Measurements from ENCODE around the gene KNG1. TPM values are rescaled to one million over a fixed set of nuclear protein-coding genes. Genes with fewer than 3 reads are reported as not detected.
"Not testable (repeated sequence)": the region's sequence is repeated elsewhere in the genome, so short reads cannot be mapped to it uniquely, and the experiment has no call there.

The KNG1 gene
- total RNA-seq = not detected in 2 replicates

GRCh38 chr3:186717039-186717457 is at the start of gene KNG1:
Gene KNG1 (plus strand): TSS chr3:186717359. CDS start chr3:186717543, 184 bp downstream.
- intact Hi-C loops (cut with micrococcal nuclease) = no loop called here

GRCh38 chr3:186668426-186668825 is 48.7 kb upstream of the KNG1 start:
- intact Hi-C loops (cut with micrococcal nuclease) = no loop called here

- intact Hi-C loops (cut with micrococcal nuclease) = no loop called here
Observed at GRCh38 chr3:186669378-186670084, 47.6 kb upstream of the KNG1 start.

GRCh38 chr3:186670155-186670554 is 47.0 kb upstream of the KNG1 start:
- intact Hi-C loops (cut with micrococcal nuclease) = no loop called here

- intact Hi-C loops (cut with micrococcal nuclease) = no loop called here
Observed at GRCh38 chr3:186671051-186671450, 46.1 kb upstream of the KNG1 start.

GRCh38 chr3:186678604-186679003 is 38.6 kb upstream of the KNG1 start:
- intact Hi-C loops (cut with micrococcal nuclease) = no loop called here

GRCh38 chr3:186679151-186679550 is 38.0 kb upstream of the KNG1 start:
- intact Hi-C loops (cut with micrococcal nuclease) = no loop called here

- intact Hi-C loops (cut with micrococcal nuclease) = no loop called here
Observed at GRCh38 chr3:186680869-186681268, 36.3 kb upstream of the KNG1 start.

GRCh38 chr3:186682812-186683211 is 34.3 kb upstream of the KNG1 start:
- intact Hi-C loops (cut with micrococcal nuclease) = no loop called here

GRCh38 chr3:186683979-186684378 is 33.2 kb upstream of the KNG1 start:
- intact Hi-C loops (cut with micrococcal nuclease) = no loop called here

- intact Hi-C loops (cut with micrococcal nuclease) = not testable (repeated sequence)
Observed at GRCh38 chr3:186686475-186686874, 30.7 kb upstream of the KNG1 start.

- intact Hi-C loops (cut with micrococcal nuclease) = no loop called here
Observed at GRCh38 chr3:186687120-186687651, 30.0 kb upstream of the KNG1 start.

GRCh38 chr3:186690304-186690703 is 26.9 kb upstream of the KNG1 start:
- intact Hi-C loops (cut with micrococcal nuclease) = not testable (repeated sequence)

GRCh38 chr3:186691676-186692075 is 25.5 kb upstream of the KNG1 start:
- intact Hi-C loops (cut with micrococcal nuclease) = no loop called here

GRCh38 chr3:186693843-186694242 is 23.3 kb upstream of the KNG1 start:
- intact Hi-C loops (cut with micrococcal nuclease) = no loop called here

- intact Hi-C loops (cut with micrococcal nuclease) = no loop called here
Observed at GRCh38 chr3:186694288-186695032, 22.7 kb upstream of the KNG1 start.

GRCh38 chr3:186696522-186696921 is 20.6 kb upstream of the KNG1 start:
- intact Hi-C loops (cut with micrococcal nuclease) = no loop called here

GRCh38 chr3:186697510-186697909 is 19.6 kb upstream of the KNG1 start:
- intact Hi-C loops (cut with micrococcal nuclease) = no loop called here

GRCh38 chr3:186700267-186700666 is 16.9 kb upstream of the KNG1 start:
- intact Hi-C loops (cut with micrococcal nuclease) = loop anchor here (10.0 kb wide), 1 partner anchor 125 kb away; no protein-coding TSS in a partner anchor

GRCh38 chr3:186702451-186702850 is 14.7 kb upstream of the KNG1 start:
- intact Hi-C loops (cut with micrococcal nuclease) = loop anchor here (10.0 kb wide), 1 partner anchor 122 kb away; no protein-coding TSS in a partner anchor

GRCh38 chr3:186705882-186706780 is 11.0 kb upstream of the KNG1 start:
- intact Hi-C loops (cut with micrococcal nuclease) = loop anchor here (1.0 to 10.0 kb wide), 4 partner anchors 8 to 119 kb away; no protein-coding TSS in a partner anchor
